HG03280 (cell line): ENCODE measurements around the gene GRHL3.

ENCODE experiments used
- ATAC-seq: cut with Tn5 transposase; IDR thresholded peaks from one replicate; pipeline ENCODE4 v1.9.1; 2021; ENCODE audit warnings: mild to moderate bottlenecking, moderate library complexity; ENCODE audit not compliant: unreplicated experiment

Gene GRHL3

GRCh38 chr1:24391882-24392603 is 72.9 kb downstream of the GRHL3 start:
- peak; percentile 68 for ATAC-seq

DNA sequence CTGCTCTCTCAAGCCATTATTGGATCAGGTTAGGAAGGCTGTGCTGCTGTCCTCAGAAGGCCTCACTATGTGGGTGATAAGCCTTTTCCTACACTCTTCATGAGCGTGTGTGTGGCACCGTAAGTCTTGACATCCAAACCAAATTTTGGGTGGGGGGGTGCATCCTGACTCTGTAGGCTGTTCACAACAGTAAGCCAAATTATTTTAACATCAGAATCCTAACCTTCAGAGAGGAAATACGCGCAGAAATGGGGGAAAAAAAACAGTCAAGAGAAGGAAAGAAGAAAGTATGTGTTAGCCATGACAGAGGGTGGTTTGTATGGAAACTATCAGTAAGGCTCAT is 73.4 kb downstream of the GRHL3 start:
- ATAC-seq: no peak

GRCh38 chr1:24392982-24393650 is 74.0 kb downstream of the GRHL3 start:
- ATAC-seq: no peak

DNA sequence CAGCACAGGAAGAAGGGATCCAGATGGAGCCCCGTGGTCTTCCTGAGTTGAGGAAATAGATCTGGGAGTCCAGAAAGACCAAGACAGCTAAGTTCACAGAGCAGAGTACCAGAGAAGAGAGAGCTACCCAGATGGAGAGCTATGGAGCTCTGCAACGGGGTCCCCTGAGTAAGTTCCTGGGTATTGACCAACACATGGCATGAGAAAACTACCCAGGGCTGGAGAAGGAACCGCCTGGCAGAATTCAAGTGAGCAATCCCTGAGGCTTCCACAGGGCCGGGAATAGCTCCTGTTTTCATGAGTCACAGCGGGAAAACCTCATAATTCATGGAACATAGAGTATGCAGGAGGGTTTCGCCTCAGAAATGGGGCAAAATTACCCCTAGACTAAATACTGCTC is 74.7 kb downstream of the GRHL3 start:
- ATAC-seq: no peak

DNA sequence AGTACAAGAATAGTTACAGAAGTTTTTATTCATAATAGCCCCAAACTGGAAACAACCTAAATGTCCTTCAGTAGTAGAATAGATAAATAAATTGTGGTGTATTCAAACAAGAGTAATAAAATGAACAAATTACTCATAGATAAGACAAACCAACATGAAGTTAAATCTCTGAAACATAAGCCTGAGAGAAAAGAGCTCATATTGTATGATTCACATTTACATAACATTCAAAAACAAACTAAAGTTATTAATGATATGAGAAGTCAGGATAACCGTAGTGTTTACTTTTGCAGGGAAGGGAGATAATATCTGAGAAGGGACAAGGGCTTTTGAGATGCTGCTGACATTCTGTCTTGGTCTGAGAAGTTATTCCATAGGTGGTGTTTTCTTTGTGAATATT is 80.9 kb downstream of the GRHL3 start:
- no peak for ATAC-seq

DNA sequence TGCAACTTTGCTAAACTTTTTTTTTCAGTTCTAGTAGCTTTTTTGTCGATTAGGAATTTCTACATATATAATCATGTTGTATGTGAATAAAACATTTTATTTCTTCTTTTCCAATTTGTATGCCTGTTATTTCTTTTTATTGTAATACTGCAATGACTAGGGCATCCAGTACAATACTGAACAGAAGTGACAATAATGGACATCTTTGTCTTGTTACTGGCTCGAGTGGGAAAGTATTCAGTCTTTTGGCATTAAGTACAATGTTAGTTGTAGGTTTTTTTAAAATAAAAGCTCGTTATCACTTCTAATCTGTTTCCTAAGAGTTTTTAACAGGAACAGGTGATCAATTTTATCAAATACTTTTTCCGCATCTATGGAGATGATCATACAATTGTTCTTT is 84.6 kb downstream of the GRHL3 start:
- no peak for ATAC-seq
